D721Med (cell line): ENCODE results near the gene UROD.
"Not testable (repeated sequence)": the region's sequence is repeated elsewhere in the genome, so short reads cannot be mapped to it uniquely, and the experiment has no call there.

Experiments used
- DNase-seq: peaks from one replicate; pipeline ENCODE4 v3.0.0; 2011; ENCODE audit warnings: low spot score; ENCODE audit not compliant: insufficient read length
- FAIRE-seq: peaks from 2 replicates; lab custom pipeline; 2011; peaks lifted over from hg19 to GRCh38; lab: Jason Lieb, UNC
- TF ChIP-seq, protein P1 (sequence below): IDR thresholded peaks from 2 replicates; pipeline ENCODE4 v1.5.1; 2012; ENCODE audit warnings: mild to moderate bottlenecking, control low read depth; ENCODE audit not compliant: insufficient read depth; ENCODE audit errors: missing control alignments

The UROD gene

DNA sequence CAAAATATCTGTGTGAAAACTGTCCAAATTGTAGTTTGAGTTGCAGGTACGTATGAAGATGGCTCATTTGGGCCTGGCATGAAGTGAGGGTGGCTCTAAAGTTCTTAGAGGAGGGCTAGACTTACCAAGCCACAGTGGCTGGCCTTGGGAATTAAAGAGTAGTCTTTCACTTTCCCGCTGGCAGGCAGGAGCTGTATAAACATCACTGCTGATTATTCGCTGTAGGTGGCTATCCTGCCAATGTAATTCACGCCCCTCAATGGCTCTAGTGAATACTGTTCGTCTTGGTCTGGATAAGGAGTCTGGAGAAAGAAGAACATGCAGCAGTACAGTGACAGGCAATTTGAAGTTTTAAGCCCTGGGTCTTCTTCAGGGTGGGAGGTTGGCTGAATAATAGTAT is 31.0 kb downstream of the UROD start:
- FAIRE-seq (no peak), DNase-seq (no peak)
- TF ChIP-seq, protein P1, sequence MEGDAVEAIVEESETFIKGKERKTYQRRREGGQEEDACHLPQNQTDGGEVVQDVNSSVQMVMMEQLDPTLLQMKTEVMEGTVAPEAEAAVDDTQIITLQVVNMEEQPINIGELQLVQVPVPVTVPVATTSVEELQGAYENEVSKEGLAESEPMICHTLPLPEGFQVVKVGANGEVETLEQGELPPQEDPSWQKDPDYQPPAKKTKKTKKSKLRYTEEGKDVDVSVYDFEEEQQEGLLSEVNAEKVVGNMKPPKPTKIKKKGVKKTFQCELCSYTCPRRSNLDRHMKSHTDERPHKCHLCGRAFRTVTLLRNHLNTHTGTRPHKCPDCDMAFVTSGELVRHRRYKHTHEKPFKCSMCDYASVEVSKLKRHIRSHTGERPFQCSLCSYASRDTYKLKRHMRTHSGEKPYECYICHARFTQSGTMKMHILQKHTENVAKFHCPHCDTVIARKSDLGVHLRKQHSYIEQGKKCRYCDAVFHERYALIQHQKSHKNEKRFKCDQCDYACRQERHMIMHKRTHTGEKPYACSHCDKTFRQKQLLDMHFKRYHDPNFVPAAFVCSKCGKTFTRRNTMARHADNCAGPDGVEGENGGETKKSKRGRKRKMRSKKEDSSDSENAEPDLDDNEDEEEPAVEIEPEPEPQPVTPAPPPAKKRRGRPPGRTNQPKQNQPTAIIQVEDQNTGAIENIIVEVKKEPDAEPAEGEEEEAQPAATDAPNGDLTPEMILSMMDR = no peak

GRCh38 chr1:45044916-45045315 is 32.9 kb downstream of the UROD start:
- DNase-seq (no peak), FAIRE-seq (no peak)
- TF ChIP-seq, protein P1 = no peak

- DNase-seq (no peak), FAIRE-seq (no peak)
Observed at GRCh38 chr1:45047032-45047431, 35.0 kb downstream of the UROD start.

GRCh38 chr1:45051005-45051772 is 39.1 kb downstream of the UROD start:
- no peak for FAIRE-seq
- no peak for DNase-seq
- TF ChIP-seq, protein P1 = no peak

More at GRCh38 chr1:45047032-45047431, 35.0 kb downstream of the UROD start:
- TF ChIP-seq, protein P1 = no peak

DNA sequence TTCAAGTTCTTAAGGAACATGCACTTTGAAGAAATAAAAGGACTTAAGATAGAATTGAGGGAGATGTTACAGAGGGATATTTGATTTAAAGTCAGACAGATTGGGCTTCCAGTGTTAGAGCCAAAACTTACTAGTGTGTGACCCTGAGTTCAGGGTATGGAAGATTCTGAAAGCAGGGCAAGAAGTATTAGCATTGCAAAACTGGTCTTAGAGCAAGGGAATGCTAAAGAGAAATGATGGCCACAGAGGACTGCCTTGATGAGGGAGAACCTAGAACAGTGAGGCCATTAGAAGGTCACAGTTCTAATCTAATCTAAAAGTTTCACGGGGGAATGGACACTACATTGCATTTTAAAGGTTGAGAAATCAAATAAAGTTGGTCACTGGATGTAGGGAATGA is 45.5 kb downstream of the UROD start:
- FAIRE-seq (no peak), DNase-seq (no peak)
- TF ChIP-seq, protein P1 = no peak

- FAIRE-seq (no peak), DNase-seq (no peak)
Observed at GRCh38 chr1:45059829-45060228, 47.8 kb downstream of the UROD start.

DNA sequence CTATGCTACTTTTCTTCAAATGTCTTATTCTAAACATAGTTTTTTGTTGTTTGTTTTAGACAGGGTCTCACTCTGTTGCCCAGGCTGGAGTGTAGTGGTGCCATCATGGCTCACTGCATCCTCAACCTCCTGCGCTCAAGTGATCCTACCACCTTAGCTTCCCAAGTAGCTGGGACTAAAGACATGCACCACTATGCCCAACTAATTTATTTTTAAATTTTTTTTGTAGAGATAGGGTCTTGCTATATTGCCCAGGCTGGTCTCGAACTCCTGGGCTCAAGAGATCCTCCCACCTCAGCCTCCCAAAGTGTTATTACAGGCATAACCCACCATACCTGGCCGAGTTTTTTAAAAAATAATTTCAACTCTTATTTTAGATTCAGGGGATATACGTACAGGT is 50.4 kb downstream of the UROD start:
- FAIRE-seq, DNase-seq: not testable (repeated sequence)

More at GRCh38 chr1:45059829-45060228, 47.8 kb downstream of the UROD start:
- TF ChIP-seq, protein P1 = no peak
